HCT116 (cell line): ENCODE measurements around the gene ATAD5. TPM values are rescaled to one million over a fixed set of nuclear protein-coding genes. Genes with fewer than 3 reads are reported as not detected.

Experiments used
- ATAC-seq: fragments of 200-7000 bp; cut with Tn5 transposase; 2 replicates; pipeline ENCODE4 v1.9.1; 2020; ENCODE audit warnings: mild to moderate bottlenecking, moderate library complexity
- BruUV-seq: library from RNA; stranded (reverse); fragments of 400-500 nt; replicated peaks from 2 replicates; lab custom pipeline; 2021; lab: Mats Ljungman, UMichigan
- CTCF ChIA-PET: fragments of 300-600 bp; sonication (Branson Sonifier 250); formaldehyde crosslinking; loops from one replicate; lab custom pipeline; 2021; ENCODE audit warnings: antibody characterized with exemption; lab: Charles Lee
- POLR2A ChIA-PET: fragments of 300-600, 350-600 bp; sonication (Branson Sonifier 250); formaldehyde crosslinking; loops from one replicate; lab custom pipeline; 2021; ENCODE audit warnings: antibody characterized with exemption; lab: Charles Lee
- RAD21 ChIA-PET, 2 experiments: fragments of 300-600 bp; sonication (Branson Sonifier 250); formaldehyde crosslinking; loops; one replicate each; lab custom pipeline; 2023; ENCODE audit warnings: low total read pairs in 2 of 2; ENCODE audit not compliant: uncharacterized antibody in 2 of 2, unreplicated experiment in 2 of 2, low non-redundant PET in 1 of 2; lab: Charles Lee
- DNase-seq: peaks from one replicate; pipeline ENCODE4 v3.0.0-alpha.2; 2010; ENCODE audit warnings: low read depth, low spot score
- H2AFZ ChIP-seq: fragments of 200-600 bp; shearing (Covaris generic), sonication (generic); 2 replicates; pipeline ENCODE4 v1.6.1; 2017; ENCODE audit warnings: low read depth, mixed run types, mixed read lengths, antibody characterized with exemption, low read length; ENCODE audit not compliant: poor library complexity, severe bottlenecking
- H3K27ac ChIP-seq: 2 replicates; pipeline ENCODE4 v1.5.1; 2012; ENCODE audit warnings: low read depth, low read length
- H3K27me3 ChIP-seq: fragments of 200-600 bp; sonication (generic); 2 replicates; pipeline ENCODE4 v1.6.1; 2016; ENCODE audit warnings: mixed run types, low read length, mixed read lengths; ENCODE audit not compliant: insufficient read depth
- H3K36me3 ChIP-seq, 2 experiments: fragments of 200-500 bp in 1 of 2; fragments of 200-600 bp in 1 of 2; sonication (Bioruptor generic) in 1 of 2; sonication (generic) in 1 of 2; 2 replicates each; pipeline versions ENCODE4 v1.5.1 to v1.6.1; 2014 to 2016; ENCODE audit warnings: low read length in 2 of 2, inconsistent platforms in 1 of 2, mixed read lengths in 1 of 2, mixed run types in 1 of 2; ENCODE audit not compliant: insufficient read depth in 2 of 2, control insufficient read depth in 1 of 2
- H3K4me1 ChIP-seq, 2 experiments: fragments of 200-600 bp in 1 of 2; sonication (generic) in 1 of 2; 2 replicates each; pipeline versions ENCODE4 v1.5.1 to v1.6.1; 2012 to 2017; ENCODE audit warnings: low read length in 2 of 2, inconsistent platforms in 1 of 2, mild to moderate bottlenecking in 1 of 2, mixed read lengths in 1 of 2, mixed run types in 1 of 2, moderate library complexity in 1 of 2; ENCODE audit not compliant: insufficient read depth in 2 of 2, control insufficient read depth in 1 of 2
- H3K4me2 ChIP-seq: fragments of 200-600 bp; sonication (generic); 2 replicates; pipeline ENCODE4 v1.6.1; 2017; ENCODE audit warnings: mixed run types, low read length, mixed read lengths
- H3K4me3 ChIP-seq, 2 experiments: fragments of 200-600 bp in 1 of 2; sonication (generic) in 1 of 2; replicated peaks in 1 of 2; 2 replicates each; pipeline ENCODE4 v1.5.1; 2011 to 2016; ENCODE audit warnings: low read length in 2 of 2, control low read depth in 1 of 2, low read depth in 1 of 2, mild to moderate bottlenecking in 1 of 2, mixed read lengths in 1 of 2, mixed run types in 1 of 2
- H3K79me2 ChIP-seq: fragments of 200-600 bp; sonication (generic); 2 replicates; pipeline ENCODE4 v1.6.1; 2017; ENCODE audit warnings: mild to moderate bottlenecking, mixed run types, low read length, moderate library complexity, mixed read lengths; ENCODE audit not compliant: insufficient read depth
- H3K9ac ChIP-seq: fragments of 200-600 bp; sonication (generic); 2 replicates; pipeline ENCODE4 v1.6.1; 2016; ENCODE audit warnings: low read length, mixed read lengths
- H3K9me2 ChIP-seq: fragments of 200-600 bp; sonication (generic), shearing (Covaris generic); 2 replicates; pipeline ENCODE4 v1.6.1; 2017; ENCODE audit warnings: mixed run types, mild to moderate bottlenecking, moderate library complexity; ENCODE audit not compliant: insufficient read depth
- H3K9me3 ChIP-seq, 2 experiments: fragments of 200-500 bp in 1 of 2; fragments of 200-600 bp in 1 of 2; sonication (Bioruptor generic) in 1 of 2; sonication (generic) in 1 of 2; 2 replicates each; pipeline ENCODE4 v1.6.1; 2014 to 2017; ENCODE audit warnings: low read length in 2 of 2, mixed read lengths in 2 of 2, inconsistent platforms in 1 of 2, low read depth in 1 of 2, mild to moderate bottlenecking in 1 of 2, mixed run types in 1 of 2, moderate library complexity in 1 of 2; ENCODE audit not compliant: control insufficient read depth in 1 of 2, insufficient read depth in 1 of 2
- H4K20me1 ChIP-seq: fragments of 200-600 bp; sonication (generic), shearing (Covaris generic); 2 replicates; pipeline ENCODE4 v1.6.1; 2017; ENCODE audit warnings: mixed run types, mild to moderate bottlenecking, moderate library complexity; ENCODE audit not compliant: insufficient read depth
- CEBPB ChIP-seq: IDR thresholded peaks from 2 replicates; pipeline ENCODE4 v1.6.1; 2012; ENCODE audit warnings: low read depth
- EZH2 ChIP-seq: fragments of 200-600 bp; sonication (generic); IDR thresholded peaks from 2 replicates; pipeline ENCODE4 v1.6.1; 2017; ENCODE audit warnings: antibody characterized with exemption, mixed run types
- EZH2phosphoT487 ChIP-seq: fragments of 200-600 bp; IDR thresholded peaks from 2 replicates; pipeline ENCODE4 v1.6.1; 2018; ENCODE audit warnings: antibody characterized with exemption, borderline replicate concordance
- FOSL1 ChIP-seq: IDR thresholded peaks from 2 replicates; pipeline ENCODE4 v1.6.1; 2012; ENCODE audit warnings: low read depth
- JUND ChIP-seq: IDR thresholded peaks from 2 replicates; pipeline ENCODE4 v1.6.1; 2012
- POLR2A ChIP-seq: IDR thresholded peaks from 2 replicates; pipeline ENCODE4 v1.7.0; 2011; ENCODE audit warnings: borderline replicate concordance; ENCODE audit not compliant: insufficient read depth, insufficient read length; ENCODE audit errors: extremely low read depth
- RAD21 ChIP-seq: IDR thresholded peaks from 2 replicates; pipeline ENCODE4 v1.6.1; 2012; ENCODE audit warnings: low read depth, mild to moderate bottlenecking
- SIN3A ChIP-seq: IDR thresholded peaks from 2 replicates; pipeline ENCODE4 v1.6.1; 2012; ENCODE audit warnings: low read depth
- SP1 ChIP-seq: IDR thresholded peaks from 2 replicates; pipeline ENCODE4 v1.6.1; 2012; ENCODE audit warnings: low read depth
- SRF ChIP-seq: IDR thresholded peaks from 2 replicates; pipeline ENCODE4 v1.6.1; 2012; ENCODE audit warnings: low read depth
- TCF7L2 ChIP-seq: IDR thresholded peaks from 2 replicates; pipeline ENCODE4 v1.7.0; 2011; ENCODE audit warnings: borderline replicate concordance, inconsistent platforms; ENCODE audit not compliant: insufficient read depth, insufficient read length; ENCODE audit errors: extremely low read depth
- YY1 ChIP-seq: IDR thresholded peaks from 2 replicates; pipeline ENCODE4 v1.6.1; 2011; ENCODE audit warnings: low read length, low read depth, moderate library complexity, mild to moderate bottlenecking; ENCODE audit not compliant: insufficient replicate concordance; ENCODE audit errors: extremely low read depth
- ZNF274 ChIP-seq: fragments of 200-500 bp; sonication (Bioruptor generic); IDR thresholded peaks from 2 replicates; pipeline ENCODE4 v1.6.1; 2014; ENCODE audit warnings: mild to moderate bottlenecking, low read depth, low read length, inconsistent platforms
- intact Hi-C: fragments of 100-400 bp; cut with micrococcal nuclease; formaldehyde crosslinking; loops from 2 replicates; pipeline ENCODE4 v1.10.0; 2022
- total RNA-seq: library from RNA; stranded (reverse); gene quantifications from one replicate; pipeline ENCODE4 v1.2.1, GENCODE V29; 2021; ENCODE audit not compliant: unreplicated experiment
- TF ChIP-seq, protein P1 (sequence below): IDR thresholded peaks from 2 replicates; pipeline ENCODE4 v1.6.1; 2012; ENCODE audit warnings: low read depth
- TF ChIP-seq, protein P2 (sequence below), 3 experiments: fragments of 200-600 bp in 1 of 3; sonication (generic) in 1 of 3; IDR thresholded peaks in 2 of 3; conservative IDR thresholded peaks in 1 of 3; 2 replicates each; pipeline ENCODE4 v1.5.1; 2012 to 2017; ENCODE audit warnings: low read depth in 2 of 3, low read length in 2 of 3, antibody characterized with exemption in 1 of 3, borderline replicate concordance in 1 of 3, control low read depth in 1 of 3, mild to moderate bottlenecking in 1 of 3, mixed read lengths in 1 of 3, mixed run types in 1 of 3, moderate library complexity in 1 of 3; ENCODE audit not compliant: insufficient read depth in 1 of 3
- TF ChIP-seq, protein P3 (sequence below): IDR thresholded peaks from 2 replicates; pipeline ENCODE4 v1.6.1; 2012

The ATAD5 gene
- total RNA-seq, 1 experiment from 2014 or later: 9.5 TPM

- H3K4me3 ChIP-seq: no peak overlapping the region
- H3K9me2 ChIP-seq: no peaks in the 10 kb centered on the region
- no peaks in the 10 kb centered on the region for H3K4me1 ChIP-seq
- peaks cover 18 to 19% of the 10 kb centered on the region in 2 experiments for H3K36me3 ChIP-seq
- no peaks in the 10 kb centered on the region for H3K27me3 ChIP-seq
- no peak for DNase-seq
- H3K79me2 ChIP-seq: no peaks in the 10 kb centered on the region
- no peaks in the 10 kb centered on the region for H3K9me3 ChIP-seq
- ChIA-PET CTCF (no interaction called here), RAD21 (no interaction called here)
- H3K4me2 ChIP-seq: no peak overlapping the region
- no peak overlapping the region for H3K9ac ChIP-seq
- intact Hi-C loops: no loop called here
- H2AFZ ChIP-seq: no peak overlapping the region
- no peak overlapping the region for H3K27ac ChIP-seq
- no peak for TF ChIP-seq POLR2A
- no peak for TF ChIP-seq RAD21
- no peak for TF ChIP-seq YY1
- no peak for TF ChIP-seq SP1
- no peak for TF ChIP-seq CEBPB
- TF ChIP-seq SIN3A: no peak
- TF ChIP-seq TCF7L2: no peak
- no peak for TF ChIP-seq EZH2phosphoT487
- TF ChIP-seq, all 23 proteins: peak for 0
- no peak for ATAC-seq
- H4K20me1 ChIP-seq: no peaks in the 10 kb centered on the region
- BruUV-seq: no TSS peak
- POLR2A ChIA-PET: no interaction called here
Observed at GRCh38 chr17:30858556-30859250, 26.9 kb downstream of the ATAD5 start.

DNA sequence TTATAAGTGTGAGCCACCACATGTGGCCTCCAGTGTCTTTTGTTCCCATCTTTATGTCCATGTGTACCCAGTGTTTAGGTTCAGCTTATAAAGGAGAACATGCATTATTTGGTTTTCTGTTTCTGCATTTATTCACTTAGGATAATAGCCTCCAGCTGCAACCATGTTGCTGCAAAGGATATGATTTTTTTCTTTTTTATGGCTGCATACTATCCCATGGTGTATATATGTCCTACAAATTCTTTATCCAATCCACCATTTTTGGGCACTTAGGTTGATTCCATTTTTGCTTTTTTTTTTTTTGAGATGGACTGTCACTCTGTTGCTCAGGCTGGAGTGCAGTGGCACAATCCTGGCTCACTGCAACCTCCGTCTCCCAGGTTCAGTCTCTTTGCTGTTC is 32.9 kb downstream of the ATAD5 start:
- CTCF ChIA-PET: no interaction called here
- ATAC-seq: no peak
- H3K36me3 ChIP-seq: peaks cover 22 to 31% of the 10 kb centered on the region in 2 experiments
- TF ChIP-seq EZH2 (no peak), FOSL1 (no peak), JUND (no peak), YY1 (no peak), ZNF274 (no peak), SRF (no peak)
- TF ChIP-seq, protein P1, sequence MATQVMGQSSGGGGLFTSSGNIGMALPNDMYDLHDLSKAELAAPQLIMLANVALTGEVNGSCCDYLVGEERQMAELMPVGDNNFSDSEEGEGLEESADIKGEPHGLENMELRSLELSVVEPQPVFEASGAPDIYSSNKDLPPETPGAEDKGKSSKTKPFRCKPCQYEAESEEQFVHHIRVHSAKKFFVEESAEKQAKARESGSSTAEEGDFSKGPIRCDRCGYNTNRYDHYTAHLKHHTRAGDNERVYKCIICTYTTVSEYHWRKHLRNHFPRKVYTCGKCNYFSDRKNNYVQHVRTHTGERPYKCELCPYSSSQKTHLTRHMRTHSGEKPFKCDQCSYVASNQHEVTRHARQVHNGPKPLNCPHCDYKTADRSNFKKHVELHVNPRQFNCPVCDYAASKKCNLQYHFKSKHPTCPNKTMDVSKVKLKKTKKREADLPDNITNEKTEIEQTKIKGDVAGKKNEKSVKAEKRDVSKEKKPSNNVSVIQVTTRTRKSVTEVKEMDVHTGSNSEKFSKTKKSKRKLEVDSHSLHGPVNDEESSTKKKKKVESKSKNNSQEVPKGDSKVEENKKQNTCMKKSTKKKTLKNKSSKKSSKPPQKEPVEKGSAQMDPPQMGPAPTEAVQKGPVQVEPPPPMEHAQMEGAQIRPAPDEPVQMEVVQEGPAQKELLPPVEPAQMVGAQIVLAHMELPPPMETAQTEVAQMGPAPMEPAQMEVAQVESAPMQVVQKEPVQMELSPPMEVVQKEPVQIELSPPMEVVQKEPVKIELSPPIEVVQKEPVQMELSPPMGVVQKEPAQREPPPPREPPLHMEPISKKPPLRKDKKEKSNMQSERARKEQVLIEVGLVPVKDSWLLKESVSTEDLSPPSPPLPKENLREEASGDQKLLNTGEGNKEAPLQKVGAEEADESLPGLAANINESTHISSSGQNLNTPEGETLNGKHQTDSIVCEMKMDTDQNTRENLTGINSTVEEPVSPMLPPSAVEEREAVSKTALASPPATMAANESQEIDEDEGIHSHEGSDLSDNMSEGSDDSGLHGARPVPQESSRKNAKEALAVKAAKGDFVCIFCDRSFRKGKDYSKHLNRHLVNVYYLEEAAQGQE: no peak
- TF ChIP-seq, protein P2, sequence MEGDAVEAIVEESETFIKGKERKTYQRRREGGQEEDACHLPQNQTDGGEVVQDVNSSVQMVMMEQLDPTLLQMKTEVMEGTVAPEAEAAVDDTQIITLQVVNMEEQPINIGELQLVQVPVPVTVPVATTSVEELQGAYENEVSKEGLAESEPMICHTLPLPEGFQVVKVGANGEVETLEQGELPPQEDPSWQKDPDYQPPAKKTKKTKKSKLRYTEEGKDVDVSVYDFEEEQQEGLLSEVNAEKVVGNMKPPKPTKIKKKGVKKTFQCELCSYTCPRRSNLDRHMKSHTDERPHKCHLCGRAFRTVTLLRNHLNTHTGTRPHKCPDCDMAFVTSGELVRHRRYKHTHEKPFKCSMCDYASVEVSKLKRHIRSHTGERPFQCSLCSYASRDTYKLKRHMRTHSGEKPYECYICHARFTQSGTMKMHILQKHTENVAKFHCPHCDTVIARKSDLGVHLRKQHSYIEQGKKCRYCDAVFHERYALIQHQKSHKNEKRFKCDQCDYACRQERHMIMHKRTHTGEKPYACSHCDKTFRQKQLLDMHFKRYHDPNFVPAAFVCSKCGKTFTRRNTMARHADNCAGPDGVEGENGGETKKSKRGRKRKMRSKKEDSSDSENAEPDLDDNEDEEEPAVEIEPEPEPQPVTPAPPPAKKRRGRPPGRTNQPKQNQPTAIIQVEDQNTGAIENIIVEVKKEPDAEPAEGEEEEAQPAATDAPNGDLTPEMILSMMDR (IDR thresholded peaks at IDR 0.05 in 2 of 3, conservative IDR thresholded peaks at IDR 0.05 in 1 of 3; ENCODE audit: borderline replicate concordance in 1 of 3, insufficient read depth in 1 of 3, low read depth in 2 of 3, low read length in 2 of 3): no peak
- TF ChIP-seq, protein P3, sequence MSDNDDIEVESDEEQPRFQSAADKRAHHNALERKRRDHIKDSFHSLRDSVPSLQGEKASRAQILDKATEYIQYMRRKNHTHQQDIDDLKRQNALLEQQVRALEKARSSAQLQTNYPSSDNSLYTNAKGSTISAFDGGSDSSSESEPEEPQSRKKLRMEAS: no peak

More for the DNA sequence above, 32.9 kb downstream of the ATAD5 start:
- RAD21 ChIA-PET: no interaction called here
- POLR2A ChIA-PET: no interaction called here
- no peaks in the 10 kb centered on the region for H3K27me3 ChIP-seq
- H2AFZ ChIP-seq: no peak overlapping the region
- H4K20me1 ChIP-seq: no peaks in the 10 kb centered on the region
- no peak overlapping the region for H3K4me2 ChIP-seq
- no peak for DNase-seq
- H3K9ac ChIP-seq: no peak overlapping the region
- no TSS peak for BruUV-seq
- no peaks in the 10 kb centered on the region for H3K9me3 ChIP-seq
- no peak overlapping the region for H3K4me3 ChIP-seq
- H3K9me2 ChIP-seq: no peaks in the 10 kb centered on the region
- no peaks in the 10 kb centered on the region for H3K79me2 ChIP-seq
- H3K27ac ChIP-seq: no peak overlapping the region
- H3K4me1 ChIP-seq: no peaks in the 10 kb centered on the region
- intact Hi-C loops: no loop called here
